Endothelial cell (in vitro differentiated cells): ENCODE data around the gene SPPL3. TPM values are rescaled to one million over a fixed set of nuclear protein-coding genes. Genes with fewer than 3 reads are reported as not detected.
A peak's percentile ranks its signal among the peaks of the same experiment; 100 is the strongest.

ENCODE experiments used
- DNase-seq: peaks from one replicate; pipeline ENCODE4 v3.0.0; 2021; ENCODE audit warnings: low spot score
- H3K27ac Mint-ChIP-seq: one replicate; pipeline ENCODE4 v1.8.0; 2021; ENCODE audit warnings: mixed read lengths, inconsistent platforms; ENCODE audit not compliant: unreplicated experiment
- H3K27me3 Mint-ChIP-seq: one replicate; pipeline ENCODE4 v1.8.0; 2021; ENCODE audit warnings: mild to moderate bottlenecking, moderate library complexity, mixed read lengths, inconsistent platforms; ENCODE audit not compliant: unreplicated experiment
- H3K36me3 Mint-ChIP-seq: one replicate; pipeline ENCODE4 v1.8.0; 2021; ENCODE audit warnings: mild to moderate bottlenecking, low read depth, mixed read lengths, inconsistent platforms; ENCODE audit not compliant: unreplicated experiment
- H3K4me1 Mint-ChIP-seq: one replicate; pipeline ENCODE4 v1.8.0; 2021; ENCODE audit warnings: mild to moderate bottlenecking, mixed read lengths, inconsistent platforms; ENCODE audit not compliant: unreplicated experiment
- H3K4me3 Mint-ChIP-seq: one replicate; pipeline ENCODE4 v1.8.0; 2021; ENCODE audit warnings: mild to moderate bottlenecking, mixed read lengths, inconsistent platforms; ENCODE audit not compliant: unreplicated experiment
- H3K9me3 Mint-ChIP-seq: one replicate; pipeline ENCODE4 v1.8.0; 2021; ENCODE audit warnings: mixed read lengths, inconsistent platforms; ENCODE audit not compliant: unreplicated experiment
- total RNA-seq: library from RNA; stranded (reverse); fragmentation: NEBNext Ultra II Directional; extraction: Animal tissue kit (Norgen Biotek cat#: 25700); gene quantifications from one replicate; pipeline ENCODE4 v1.2.1, GENCODE V29; 2021; ENCODE audit not compliant: unreplicated experiment
- TF ChIP-seq, protein P1 (sequence below): fragments of 200-600 bp; sonication (generic); IDR thresholded peaks from one replicate; pipeline ENCODE4 v1.5.0; 2021; ENCODE audit warnings: antibody characterized with exemption; ENCODE audit not compliant: unreplicated experiment

Gene SPPL3
- total RNA-seq, 1 donor from 2014 or later: 55.4 TPM

GRCh38 chr12:120739821-120740613 lies 164.1 kb downstream of the SPPL3 start:
- Mint-ChIP-seq H3K36me3 (no peaks in the 10 kb centered on the region), H3K4me3 (no peak overlapping the region), H3K27me3 (peaks cover 3% of the 10 kb centered on the region), H3K27ac (no peak overlapping the region), H3K9me3 (no peaks in the 10 kb centered on the region), H3K4me1 (no peaks in the 10 kb centered on the region)
- TF ChIP-seq, protein P1, sequence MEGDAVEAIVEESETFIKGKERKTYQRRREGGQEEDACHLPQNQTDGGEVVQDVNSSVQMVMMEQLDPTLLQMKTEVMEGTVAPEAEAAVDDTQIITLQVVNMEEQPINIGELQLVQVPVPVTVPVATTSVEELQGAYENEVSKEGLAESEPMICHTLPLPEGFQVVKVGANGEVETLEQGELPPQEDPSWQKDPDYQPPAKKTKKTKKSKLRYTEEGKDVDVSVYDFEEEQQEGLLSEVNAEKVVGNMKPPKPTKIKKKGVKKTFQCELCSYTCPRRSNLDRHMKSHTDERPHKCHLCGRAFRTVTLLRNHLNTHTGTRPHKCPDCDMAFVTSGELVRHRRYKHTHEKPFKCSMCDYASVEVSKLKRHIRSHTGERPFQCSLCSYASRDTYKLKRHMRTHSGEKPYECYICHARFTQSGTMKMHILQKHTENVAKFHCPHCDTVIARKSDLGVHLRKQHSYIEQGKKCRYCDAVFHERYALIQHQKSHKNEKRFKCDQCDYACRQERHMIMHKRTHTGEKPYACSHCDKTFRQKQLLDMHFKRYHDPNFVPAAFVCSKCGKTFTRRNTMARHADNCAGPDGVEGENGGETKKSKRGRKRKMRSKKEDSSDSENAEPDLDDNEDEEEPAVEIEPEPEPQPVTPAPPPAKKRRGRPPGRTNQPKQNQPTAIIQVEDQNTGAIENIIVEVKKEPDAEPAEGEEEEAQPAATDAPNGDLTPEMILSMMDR: no peak
- no peak for DNase-seq

DNA sequence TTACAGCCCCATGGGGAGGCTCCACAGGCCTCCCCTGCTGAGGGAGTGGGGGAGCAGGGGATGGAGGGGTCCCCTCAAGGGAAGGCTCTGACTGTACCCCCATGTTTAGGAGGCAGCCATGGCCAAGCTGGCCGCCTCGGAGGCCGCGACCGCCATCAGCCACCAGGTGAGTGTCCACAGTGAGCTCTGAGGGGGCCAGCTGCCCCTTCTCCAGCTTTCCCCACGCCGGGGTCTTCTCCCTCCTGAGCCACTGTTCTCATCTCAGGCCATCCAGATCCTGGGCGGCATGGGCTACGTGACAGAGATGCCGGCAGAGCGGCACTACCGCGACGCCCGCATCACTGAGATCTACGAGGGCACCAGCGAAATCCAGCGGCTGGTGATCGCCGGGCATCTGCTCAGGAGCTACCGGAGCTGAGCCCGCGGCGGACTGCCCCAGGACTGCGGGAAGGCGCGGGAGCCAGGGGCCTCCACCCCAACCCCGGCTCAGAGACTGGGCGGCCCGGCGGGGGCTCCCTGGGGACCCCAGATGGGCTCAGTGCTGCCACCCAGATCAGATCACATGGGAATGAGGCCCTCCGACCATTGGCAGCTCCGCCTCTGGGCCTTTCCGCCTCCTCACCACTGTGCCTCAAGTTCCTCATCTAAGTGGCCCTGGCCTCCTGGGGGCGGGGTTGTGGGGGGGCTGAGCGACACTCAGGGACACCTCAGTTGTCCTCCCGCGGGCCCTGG lies 165.0 kb downstream of the SPPL3 start:
- Mint-ChIP-seq H3K4me3 (no peak overlapping the region), H3K36me3 (peaks cover 3% of the 10 kb centered on the region), H3K27ac (no peak overlapping the region), H3K4me1 (no peaks in the 10 kb centered on the region), H3K27me3 (peaks cover 3% of the 10 kb centered on the region), H3K9me3 (no peaks in the 10 kb centered on the region)
- TF ChIP-seq, protein P1: no peak
- no peak for DNase-seq

DNA sequence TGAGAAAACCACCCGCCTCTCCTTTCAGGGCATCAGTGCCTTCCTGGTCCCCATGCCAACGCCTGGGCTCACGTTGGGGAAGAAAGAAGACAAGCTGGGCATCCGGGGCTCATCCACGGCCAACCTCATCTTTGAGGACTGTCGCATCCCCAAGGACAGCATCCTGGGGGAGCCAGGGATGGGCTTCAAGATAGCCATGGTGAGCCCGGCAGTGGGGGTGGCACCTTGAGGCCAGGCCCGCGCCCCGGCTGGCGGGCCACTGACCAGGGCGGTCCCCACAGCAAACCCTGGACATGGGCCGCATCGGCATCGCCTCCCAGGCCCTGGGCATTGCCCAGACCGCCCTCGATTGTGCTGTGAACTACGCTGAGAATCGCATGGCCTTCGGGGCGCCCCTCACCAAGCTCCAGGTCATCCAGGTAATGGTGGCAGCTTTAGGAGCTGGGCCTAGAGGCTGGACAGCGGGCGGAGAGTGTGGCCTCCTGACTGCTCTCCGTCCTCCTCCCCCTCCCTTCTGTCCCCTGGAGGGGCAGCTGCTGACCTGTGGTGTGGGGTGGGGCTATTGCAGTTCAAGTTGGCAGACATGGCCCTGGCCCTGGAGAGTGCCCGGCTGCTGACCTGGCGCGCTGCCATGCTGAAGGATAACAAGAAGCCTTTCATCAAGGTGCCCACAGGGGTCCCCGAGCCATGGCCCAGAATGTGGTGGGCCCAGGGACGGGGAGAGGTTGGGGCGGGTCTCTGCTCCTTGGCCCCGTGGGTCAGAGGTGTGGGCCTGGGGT lies 165.7 kb downstream of the SPPL3 start:
- no peak overlapping the region for H3K4me3 Mint-ChIP-seq
- no peaks in the 10 kb centered on the region for H3K9me3 Mint-ChIP-seq
- TF ChIP-seq, protein P1: no peak
- DNase-seq: no peak
- H3K36me3 Mint-ChIP-seq: peaks cover 6% of the 10 kb centered on the region
- H3K27ac Mint-ChIP-seq: no peak overlapping the region
- H3K4me1 Mint-ChIP-seq: no peaks in the 10 kb centered on the region
- H3K27me3 Mint-ChIP-seq: peaks cover 3% of the 10 kb centered on the region

GRCh38 chr12:120737557-120738251 lies 166.5 kb downstream of the SPPL3 start:
- H3K27me3 Mint-ChIP-seq: peaks cover 3% of the 10 kb centered on the region
- H3K27ac Mint-ChIP-seq: no peak overlapping the region
- no peak overlapping the region for H3K4me3 Mint-ChIP-seq
- peaks cover 6% of the 10 kb centered on the region for H3K36me3 Mint-ChIP-seq
- TF ChIP-seq, protein P1: peak; percentile 11
- DNase-seq: peak; percentile 39
- H3K9me3 Mint-ChIP-seq: no peaks in the 10 kb centered on the region
- no peaks in the 10 kb centered on the region for H3K4me1 Mint-ChIP-seq
